Measurements from ENCODE around the gene CANT1.

- TF ChIP-seq, protein P1, sequence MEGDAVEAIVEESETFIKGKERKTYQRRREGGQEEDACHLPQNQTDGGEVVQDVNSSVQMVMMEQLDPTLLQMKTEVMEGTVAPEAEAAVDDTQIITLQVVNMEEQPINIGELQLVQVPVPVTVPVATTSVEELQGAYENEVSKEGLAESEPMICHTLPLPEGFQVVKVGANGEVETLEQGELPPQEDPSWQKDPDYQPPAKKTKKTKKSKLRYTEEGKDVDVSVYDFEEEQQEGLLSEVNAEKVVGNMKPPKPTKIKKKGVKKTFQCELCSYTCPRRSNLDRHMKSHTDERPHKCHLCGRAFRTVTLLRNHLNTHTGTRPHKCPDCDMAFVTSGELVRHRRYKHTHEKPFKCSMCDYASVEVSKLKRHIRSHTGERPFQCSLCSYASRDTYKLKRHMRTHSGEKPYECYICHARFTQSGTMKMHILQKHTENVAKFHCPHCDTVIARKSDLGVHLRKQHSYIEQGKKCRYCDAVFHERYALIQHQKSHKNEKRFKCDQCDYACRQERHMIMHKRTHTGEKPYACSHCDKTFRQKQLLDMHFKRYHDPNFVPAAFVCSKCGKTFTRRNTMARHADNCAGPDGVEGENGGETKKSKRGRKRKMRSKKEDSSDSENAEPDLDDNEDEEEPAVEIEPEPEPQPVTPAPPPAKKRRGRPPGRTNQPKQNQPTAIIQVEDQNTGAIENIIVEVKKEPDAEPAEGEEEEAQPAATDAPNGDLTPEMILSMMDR (IDR thresholded peaks at IDR 0.05), result no peak
- TF ChIP-seq POLR2A (IDR thresholded peaks at IDR 0.05), result no peak
Measured at GRCh38 chr17:79023180-79023705, 13.7 kb upstream of the CANT1 start.
